Measurements from ENCODE around the gene INIP.

- TF ChIP-seq POLR2A (IDR thresholded peaks at IDR 0.05) = no peak
- no peak for TF ChIP-seq CTCF (IDR thresholded peaks at IDR 0.05)
- TF ChIP-seq POLR2AphosphoS5 (IDR thresholded peaks at IDR 0.05) = no peak
Observed at GRCh38 chr9:112642126-112642525, 75.8 kb downstream of the INIP start.

Measured in gastroesophageal sphincter (tissue), 3 donors.